Measurements from ENCODE around the gene SLC34A1.

Gene SLC34A1

GRCh38 chr5:177384134-177384533 lies at the start of gene SLC34A1:
Gene SLC34A1 (plus strand): TSS chr5:177384434. CDS start chr5:177385742, 1,308 bp downstream.
- DNase-seq (ENCODE audit: low spot score), result no peak
- TF ChIP-seq CTCF (IDR thresholded peaks at IDR 0.05; ENCODE audit: extremely low read depth, missing control alignments), result no peak

GRCh38 chr5:177334781-177335700 lies 49.2 kb upstream of the SLC34A1 start:
- DNase-seq (ENCODE audit: low spot score), result no peak
- TF ChIP-seq CTCF (IDR thresholded peaks at IDR 0.05; ENCODE audit: extremely low read depth, missing control alignments), result no peak

GRCh38 chr5:177335701-177336065 lies 48.6 kb upstream of the SLC34A1 start:
- no peak for TF ChIP-seq CTCF (IDR thresholded peaks at IDR 0.05; ENCODE audit: extremely low read depth, missing control alignments)
- no peak for DNase-seq (ENCODE audit: low spot score)

- no peak for DNase-seq (ENCODE audit: low spot score)
- TF ChIP-seq CTCF (IDR thresholded peaks at IDR 0.05; ENCODE audit: extremely low read depth, missing control alignments), result no peak
These were observed 48.1 kb upstream of the SLC34A1 start for GRCh38 chr5:177336112-177336511.

GRCh38 chr5:177336603-177337494 lies 47.4 kb upstream of the SLC34A1 start:
- no peak for TF ChIP-seq CTCF (IDR thresholded peaks at IDR 0.05; ENCODE audit: extremely low read depth, missing control alignments)
- DNase-seq (ENCODE audit: low spot score), result no peak

GRCh38 chr5:177338251-177339106 lies 45.8 kb upstream of the SLC34A1 start:
- no peak for DNase-seq (ENCODE audit: low spot score)
- TF ChIP-seq CTCF (IDR thresholded peaks at IDR 0.05; ENCODE audit: extremely low read depth, missing control alignments), result no peak
